ENCODE measurements around the gene AP1AR.
"Not testable (repeated sequence)": the region's sequence is repeated elsewhere in the genome, so short reads cannot be mapped to it uniquely, and the experiment has no call there.

The AP1AR gene

DNA sequence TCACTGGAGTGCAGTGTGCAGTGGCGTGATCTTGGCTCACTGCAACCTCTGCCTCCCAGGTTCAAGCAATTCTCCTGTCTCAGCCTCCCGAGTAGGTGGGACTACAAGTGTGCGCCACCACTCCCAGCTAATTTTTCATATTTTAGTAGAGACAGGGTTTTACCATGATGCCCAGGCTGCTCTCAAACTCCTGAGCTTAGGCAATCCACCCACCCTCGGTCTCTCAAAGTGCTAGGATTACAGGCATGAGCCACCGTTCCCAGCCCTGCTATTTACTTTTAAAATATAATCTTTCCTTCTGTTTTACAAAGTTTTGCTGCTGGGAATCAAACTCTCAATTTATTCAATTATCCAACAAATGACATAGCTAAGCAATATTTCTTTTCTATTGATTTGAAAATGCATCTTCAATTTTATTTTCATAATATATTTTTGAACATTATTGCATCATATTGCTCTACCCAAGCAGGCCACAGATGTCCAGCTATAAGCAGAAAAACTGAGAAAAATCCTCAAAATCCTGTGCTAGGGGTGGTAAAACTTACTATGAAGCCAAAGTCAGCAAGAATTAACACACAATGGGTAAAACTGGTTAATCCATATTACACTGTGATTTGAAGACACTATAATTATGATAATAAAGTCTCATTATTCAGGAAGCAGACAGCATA lies 48.9 kb downstream of the AP1AR start:
- DNase-seq, result no peak

DNA sequence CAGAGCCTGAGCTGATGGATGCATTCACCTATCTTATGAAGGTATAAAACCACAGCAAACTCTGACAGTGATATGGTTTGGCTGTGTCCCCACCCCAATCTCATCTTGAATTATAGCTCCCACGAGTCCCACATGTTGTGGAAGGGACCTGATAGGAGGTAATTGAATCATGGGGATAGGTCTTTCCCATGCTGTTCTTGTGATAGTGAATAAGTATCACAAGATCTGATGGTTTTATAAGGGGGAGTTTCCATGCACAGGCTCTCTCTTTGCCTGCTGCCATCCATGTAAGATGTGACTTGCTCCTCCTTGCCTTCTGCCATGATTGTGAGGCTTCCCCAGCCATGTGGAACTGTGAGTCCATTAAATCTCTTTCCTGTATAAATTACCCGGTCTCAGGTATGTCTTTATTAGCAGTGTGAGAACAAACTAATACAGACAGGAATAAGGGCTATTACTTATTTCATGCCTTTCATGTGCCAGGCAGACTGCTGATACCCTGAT lies 50.4 kb downstream of the AP1AR start:
- DNase-seq, result not testable (repeated sequence)

- no peak for DNase-seq
Observed at GRCh38 chr4:112282860-112283667, 51.5 kb downstream of the AP1AR start.

GRCh38 chr4:112284166-112284565 lies 52.6 kb downstream of the AP1AR start:
- no peak for DNase-seq

DNA sequence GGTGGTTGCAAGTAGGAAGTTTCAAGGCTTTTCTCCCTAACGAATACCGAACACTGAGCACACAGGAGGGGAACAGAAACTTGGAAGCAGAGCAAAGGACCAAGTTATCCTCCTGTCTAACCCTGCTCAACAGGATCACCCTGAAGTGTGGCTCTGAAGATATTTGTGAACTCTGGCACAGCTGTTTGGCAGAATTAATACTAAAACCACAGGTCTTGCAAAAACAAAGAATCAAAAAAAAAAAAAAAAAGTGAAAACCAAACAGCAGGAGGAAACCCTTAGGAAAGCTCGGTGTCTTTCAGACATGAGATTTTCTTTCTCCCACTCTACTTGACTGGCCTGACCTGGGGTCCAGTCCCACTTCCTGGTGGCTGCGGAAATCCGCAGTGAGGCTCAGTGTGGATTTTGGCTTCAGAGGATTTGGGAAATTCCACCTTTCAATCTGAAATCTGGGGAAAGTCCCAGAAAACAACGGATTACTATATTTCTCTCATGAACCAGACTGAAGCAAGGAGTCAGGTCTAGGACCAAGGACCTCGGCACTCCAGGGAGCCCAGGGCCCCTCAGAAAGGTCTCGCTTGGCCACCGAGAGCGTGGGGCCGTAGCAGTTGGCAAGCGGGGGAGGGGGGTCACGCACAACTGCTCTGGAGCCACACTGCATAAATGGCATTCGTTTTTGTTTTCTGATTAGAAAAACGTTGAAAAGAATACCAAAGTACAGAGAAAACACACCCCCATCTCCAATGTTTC lies 53.2 kb downstream of the AP1AR start:
- DNase-seq, result no peak

- no peak for DNase-seq
Observed at GRCh38 chr4:112287258-112287989, 55.8 kb downstream of the AP1AR start.

DNA sequence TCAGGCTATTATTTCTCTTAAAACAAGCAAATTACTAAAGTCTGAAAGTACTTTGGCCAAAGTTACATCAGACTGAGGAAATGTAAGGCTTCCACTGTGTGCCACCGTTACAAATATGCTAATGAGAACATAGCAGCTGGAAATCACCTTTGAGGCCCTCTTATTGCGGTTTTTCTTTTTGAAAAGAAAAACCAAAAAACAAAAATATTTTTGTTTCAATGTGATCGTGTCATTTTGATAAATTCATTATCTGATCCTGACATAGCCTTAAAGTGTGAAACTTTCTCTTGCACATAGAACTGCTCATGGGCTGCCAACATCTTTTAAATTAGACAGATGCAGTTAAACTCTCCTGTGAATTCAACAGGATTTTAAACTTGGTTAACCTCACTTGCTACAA lies 56.9 kb downstream of the AP1AR start:
- DNase-seq, result no peak

GRCh38 chr4:112289407-112290253 lies 58.0 kb downstream of the AP1AR start:
- no peak for DNase-seq

- DNase-seq, result no peak
Observed at GRCh38 chr4:112290341-112290740, 58.8 kb downstream of the AP1AR start.

DNA sequence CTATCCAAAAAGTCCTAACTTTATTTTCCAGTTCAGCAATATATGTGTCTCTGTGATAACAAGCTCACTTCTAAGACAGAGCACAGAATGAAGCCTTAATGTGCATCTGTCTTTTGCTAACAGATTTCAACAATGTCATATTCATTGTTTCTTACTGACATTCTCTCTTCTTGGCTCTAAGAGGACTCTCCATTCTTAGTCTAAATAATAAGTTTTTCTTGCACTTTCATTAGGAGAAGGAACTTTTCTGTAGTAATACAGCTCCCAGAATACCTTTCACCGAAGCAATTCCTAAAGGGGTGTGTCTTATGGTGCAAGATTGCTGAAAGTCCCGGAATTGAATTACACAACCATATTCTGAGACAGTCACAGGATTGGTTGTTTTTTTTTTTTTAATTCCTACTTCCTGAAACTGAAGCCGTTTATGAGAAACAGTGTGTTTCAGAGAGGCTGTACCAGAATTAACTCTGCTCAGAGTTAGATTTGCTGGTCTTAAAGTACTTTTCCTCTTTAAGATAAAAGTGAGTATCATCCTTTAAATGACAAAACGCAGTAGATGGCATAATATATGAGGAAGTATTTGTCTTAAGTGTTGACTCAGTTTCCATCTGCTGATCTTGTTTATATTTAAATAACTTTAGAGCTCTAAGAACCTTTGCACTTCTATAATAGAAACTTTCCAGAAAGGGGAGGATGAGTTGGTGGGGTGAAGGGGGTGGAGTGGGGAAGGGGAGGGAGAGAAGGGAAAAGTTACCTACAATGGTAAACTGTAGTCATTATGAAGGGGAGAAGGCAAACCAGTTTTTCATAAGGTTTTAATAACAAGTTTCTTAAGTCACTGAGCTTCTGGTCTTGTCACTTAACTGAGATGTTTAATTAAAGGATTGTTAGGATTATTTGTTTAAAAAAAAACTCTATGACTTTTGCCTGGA lies 65.6 kb downstream of the AP1AR start, which contains the start of gene ALPK1:
Gene ALPK1 (plus strand): TSS at position 421 of the 932 bp plus-strand sequence.
- DNase-seq, result no peak

GRCh38 chr4:112299721-112300120 lies 68.1 kb downstream of the AP1AR start:
- DNase-seq, result no peak

- no peak for DNase-seq
Observed at GRCh38 chr4:112302320-112303274, 71.0 kb downstream of the AP1AR start.

GRCh38 chr4:112305477-112305876 lies 73.9 kb downstream of the AP1AR start:
- DNase-seq, result not testable (repeated sequence)

GRCh38 chr4:112309263-112309791 lies 77.7 kb downstream of the AP1AR start:
- not testable (repeated sequence) for DNase-seq

- no peak for DNase-seq
Observed at GRCh38 chr4:112311516-112311915, 79.9 kb downstream of the AP1AR start.

DNA sequence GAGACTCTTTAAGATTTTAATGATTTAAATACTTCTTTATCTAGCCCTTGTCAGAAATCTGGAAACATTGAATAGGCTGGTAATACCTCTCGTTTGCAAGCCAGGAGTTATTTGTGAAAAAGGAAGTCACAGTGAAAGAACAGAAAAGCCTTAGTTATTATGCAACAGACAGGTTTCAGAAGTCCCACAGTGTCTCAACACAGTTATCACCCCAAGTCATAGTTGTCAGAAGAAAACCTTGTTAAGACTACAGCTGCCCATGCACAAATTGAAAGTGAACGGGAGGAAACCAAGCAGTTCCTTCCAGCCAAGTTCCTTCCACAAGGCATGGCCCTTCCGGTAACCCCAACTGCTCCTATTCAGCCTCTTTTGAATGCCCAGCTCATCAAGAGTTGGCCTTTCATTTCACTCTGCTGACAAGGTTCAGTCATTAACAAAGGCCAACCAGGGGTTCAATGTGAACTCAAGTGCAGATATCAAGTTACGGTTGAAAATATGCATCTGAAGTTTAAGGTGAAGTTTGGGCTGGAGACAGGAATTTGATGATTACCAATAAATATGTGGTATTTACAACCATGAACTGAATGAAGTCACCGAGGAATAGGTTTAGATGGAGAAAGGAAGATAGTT lies 81.1 kb downstream of the AP1AR start:
- no peak for DNase-seq

GRCh38 chr4:112315446-112315845 lies 83.9 kb downstream of the AP1AR start:
- DNase-seq, result no peak

GRCh38 chr4:112316360-112316759 lies 84.8 kb downstream of the AP1AR start:
- no peak for DNase-seq
